ENCODE measurements around the gene SH3PXD2A.

- TF ChIP-seq EZH2 (IDR thresholded peaks at IDR 0.05; ENCODE audit: borderline replicate concordance, control insufficient read depth, low read depth, low read length) (no peak), CTCF (IDR thresholded peaks at IDR 0.05 in 2 of 3, conservative IDR thresholded peaks at IDR 0.05 in 1 of 3; ENCODE audit: control insufficient read depth in 2 of 3, extremely low read depth in 1 of 3, insufficient read depth in 1 of 3, low read depth in 3 of 3, low read length in 3 of 3) (no peak), POLR2A (IDR thresholded peaks at IDR 0.05; ENCODE audit: low read depth, low read length) (no peak), HDAC6 (IDR thresholded peaks at IDR 0.05; ENCODE audit: unreplicated experiment) (no peak), NR2C2 (IDR thresholded peaks at IDR 0.05; ENCODE audit: borderline replicate concordance, control insufficient read depth, insufficient read length, low read depth) (no peak), FOXK2 (IDR thresholded peaks at IDR 0.05) (no peak), ZBTB4 (CRISPR knock-in tag; IDR thresholded peaks at IDR 0.05) (no peak), TCF12 (IDR thresholded peaks at IDR 0.05; ENCODE audit: low read depth, low read length) (no peak), GABPA (IDR thresholded peaks at IDR 0.05; ENCODE audit: low read depth) (no peak), NRF1 (conservative IDR thresholded peaks at IDR 0.05; ENCODE audit: low read depth, low read length) (no peak), POLR2AphosphoS5 (IDR thresholded peaks at IDR 0.05; ENCODE audit: low read length) (no peak)
Measured at GRCh38 chr10:103751667-103752290, 103.6 kb downstream of the SH3PXD2A start.

Data from GM12878 (cell line).